ENCODE measurements around the gene OTOGL.

- TF ChIP-seq ZNF146 (tag by site-specific recombination; IDR thresholded peaks at IDR 0.05), result no peak
- TF ChIP-seq ZBTB44 (tag by site-specific recombination; IDR thresholded peaks at IDR 0.05), result no peak
- TF ChIP-seq ZNF266 (tag by site-specific recombination; IDR thresholded peaks at IDR 0.05; ENCODE audit: low read depth), result no peak
- no peak for TF ChIP-seq HOXD13 (CRISPR knock-in tag; IDR thresholded peaks at IDR 0.05; ENCODE audit: borderline replicate concordance)
- TF ChIP-seq YY1 (tag by site-specific recombination; IDR thresholded peaks at IDR 0.05), result no peak
- no peak for TF ChIP-seq KLF10 (tag by site-specific recombination; IDR thresholded peaks at IDR 0.05)
- TF ChIP-seq ZBTB11 (tag by site-specific recombination; conservative IDR thresholded peaks at IDR 0.05; ENCODE audit: low read depth), result no peak
- TF ChIP-seq TRIM28 (IDR thresholded peaks at IDR 0.05; ENCODE audit: borderline replicate concordance, low read length), result no peak
- no peak for TF ChIP-seq YY2 (tag by site-specific recombination; IDR thresholded peaks at IDR 0.05)
- no peak for TF ChIP-seq GLI2 (tag by site-specific recombination; IDR thresholded peaks at IDR 0.05; ENCODE audit: borderline replicate concordance, low read depth)
- TF ChIP-seq CTCF (tag by site-specific recombination; IDR thresholded peaks at IDR 0.05), result no peak
- no peak for TF ChIP-seq ZNF184 (tag by site-specific recombination; IDR thresholded peaks at IDR 0.05)
Measured at GRCh38 chr12:80178846-80179245, 79.5 kb downstream of the OTOGL start.
